ENCODE results near the gene MORF4L2.
A peak's percentile ranks its signal among the peaks of the same experiment; 100 is the strongest.

Gene MORF4L2, protein sequence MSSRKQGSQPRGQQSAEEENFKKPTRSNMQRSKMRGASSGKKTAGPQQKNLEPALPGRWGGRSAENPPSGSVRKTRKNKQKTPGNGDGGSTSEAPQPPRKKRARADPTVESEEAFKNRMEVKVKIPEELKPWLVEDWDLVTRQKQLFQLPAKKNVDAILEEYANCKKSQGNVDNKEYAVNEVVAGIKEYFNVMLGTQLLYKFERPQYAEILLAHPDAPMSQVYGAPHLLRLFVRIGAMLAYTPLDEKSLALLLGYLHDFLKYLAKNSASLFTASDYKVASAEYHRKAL

GRCh38 chrX:103686199-103687072 is at the start of gene MORF4L2:
TSS of gene MORF4L2 (minus strand) at chrX:103686699. CDS start at chrX:103677027, 9,672 bp downstream.
- peak; percentile 65 for DNase-seq

GRCh38 chrX:103734125-103734760 is 47.7 kb upstream of the MORF4L2 start:
- no peak for DNase-seq

- no peak for DNase-seq
Observed at GRCh38 chrX:103733017-103733416, 46.5 kb upstream of the MORF4L2 start.

DNA sequence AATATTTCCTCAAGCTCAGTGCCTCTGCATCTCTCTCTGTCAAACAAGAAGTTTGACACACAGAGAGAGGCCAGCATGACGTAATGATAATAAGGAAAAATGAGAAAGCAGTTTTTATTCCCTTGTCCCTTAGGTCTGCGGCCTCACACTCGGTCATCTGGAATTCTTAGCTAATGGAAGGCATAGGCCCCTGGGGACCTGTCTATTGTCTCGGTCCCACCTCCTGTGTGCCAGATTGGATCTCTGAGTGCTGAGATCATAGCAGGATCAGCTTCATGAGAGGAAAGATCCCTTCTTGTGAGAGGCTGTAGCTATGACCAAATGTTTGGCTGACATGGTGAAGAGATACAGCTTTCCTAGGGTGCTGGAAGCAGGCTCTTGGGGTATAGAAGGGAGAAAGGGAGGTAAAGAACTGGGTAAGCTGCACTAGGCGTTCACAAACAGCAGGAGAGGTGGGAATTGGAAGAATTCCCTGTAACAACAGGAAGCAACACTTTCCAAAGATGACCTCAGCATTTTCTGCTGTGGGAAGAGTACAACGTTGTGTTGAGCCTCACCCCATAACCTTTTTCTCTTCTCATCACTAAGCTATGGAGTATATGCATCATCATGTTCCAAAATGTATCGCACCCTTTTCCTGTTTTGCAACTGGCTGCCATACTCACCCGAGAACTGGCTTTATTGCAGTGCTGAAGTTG is 44.4 kb upstream of the MORF4L2 start:
- DNase-seq = no peak

GRCh38 chrX:103730147-103730795 is 43.8 kb upstream of the MORF4L2 start:
- DNase-seq = no peak

GRCh38 chrX:103729015-103729414 is 42.5 kb upstream of the MORF4L2 start:
- DNase-seq = no peak

DNA sequence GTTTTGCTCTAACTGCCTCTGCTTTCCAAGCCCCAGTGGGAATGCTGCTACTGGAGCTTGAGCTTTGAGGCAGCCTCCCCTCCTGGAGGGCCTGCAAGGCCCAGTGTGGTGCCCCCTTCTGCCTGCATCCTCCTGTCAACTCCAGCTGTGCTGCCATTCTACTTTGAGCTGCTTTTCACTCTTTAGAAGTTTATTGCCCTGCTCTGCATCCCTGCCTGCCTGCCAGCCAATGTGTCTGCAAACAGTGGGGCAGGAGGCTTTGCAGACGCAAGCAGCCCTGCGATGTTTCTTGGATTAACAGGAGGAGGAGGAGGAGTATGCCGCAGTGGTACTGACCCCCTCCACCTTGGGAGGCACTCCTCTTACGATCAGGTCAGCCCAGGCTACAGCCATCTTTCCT is 40.6 kb upstream of the MORF4L2 start:
- no peak for DNase-seq

DNA sequence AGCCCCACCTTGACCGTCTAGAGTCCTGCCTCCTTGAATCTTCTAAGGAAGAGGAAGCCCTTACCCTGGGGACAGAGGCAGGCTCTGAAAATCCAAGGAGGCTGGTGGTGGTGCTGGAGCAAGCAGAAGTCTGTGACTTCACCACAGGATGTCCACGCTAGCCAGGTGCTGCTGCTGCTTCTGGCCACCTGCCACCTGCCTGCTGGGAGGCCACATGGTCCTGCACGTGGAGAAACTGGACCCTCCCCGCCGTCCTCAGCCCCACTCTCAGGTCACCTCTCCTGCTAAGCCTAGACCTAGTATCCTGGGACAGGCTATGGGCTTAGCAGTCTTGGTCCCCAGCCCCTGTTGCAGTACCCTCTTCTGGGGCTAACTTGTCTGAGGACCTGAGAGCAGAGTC is 40.0 kb upstream of the MORF4L2 start:
- no peak for DNase-seq

GRCh38 chrX:103722505-103722904 is 36.0 kb upstream of the MORF4L2 start:
- DNase-seq = no peak

DNA sequence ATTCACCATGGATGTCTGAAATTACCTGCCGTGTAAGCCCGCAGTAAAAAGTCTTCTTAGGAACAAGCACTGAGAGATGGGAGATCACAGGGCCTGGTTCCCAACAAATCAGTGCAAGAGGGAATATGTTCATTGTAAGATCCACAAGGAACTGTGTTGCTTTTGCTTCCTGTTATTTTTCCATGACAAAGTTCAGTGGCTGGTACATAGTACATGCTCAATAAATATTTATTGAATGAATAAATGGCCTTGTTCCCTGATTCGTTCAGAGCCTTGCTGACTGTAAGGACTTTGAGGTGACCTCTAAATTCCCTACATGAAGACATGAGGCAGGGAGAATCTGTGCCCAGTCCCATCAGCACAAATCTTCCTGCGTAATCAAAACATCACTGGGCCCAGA is 31.6 kb upstream of the MORF4L2 start:
- DNase-seq = no peak

GRCh38 chrX:103716962-103717361 is 30.5 kb upstream of the MORF4L2 start:
- DNase-seq = no peak

DNA sequence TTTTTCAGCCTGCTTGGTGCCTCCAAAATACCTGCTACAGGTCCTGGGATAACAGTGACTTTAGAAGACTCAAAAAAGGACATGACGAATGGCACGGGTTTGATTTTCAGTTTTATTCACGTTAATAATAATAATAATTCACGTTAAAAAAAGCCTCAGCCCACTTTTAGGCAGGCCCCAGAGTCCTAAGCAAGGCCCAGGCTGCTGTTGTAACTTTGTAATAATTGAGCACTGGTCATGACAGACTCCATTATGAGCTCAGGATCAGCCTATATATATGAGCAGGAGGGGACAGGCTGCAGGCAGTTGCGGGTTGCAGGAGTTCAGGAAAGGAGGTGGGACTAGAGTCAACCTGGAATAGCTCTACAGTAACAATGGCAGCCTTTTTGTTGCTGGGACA is 24.1 kb upstream of the MORF4L2 start, which contains the start of gene TMEM31:
Gene TMEM31, plus strand, starts transcription at position 301 of the 400 bp plus-strand sequence. CDS start 1,350 bp downstream, outside the sequence.
- DNase-seq = no peak

DNA sequence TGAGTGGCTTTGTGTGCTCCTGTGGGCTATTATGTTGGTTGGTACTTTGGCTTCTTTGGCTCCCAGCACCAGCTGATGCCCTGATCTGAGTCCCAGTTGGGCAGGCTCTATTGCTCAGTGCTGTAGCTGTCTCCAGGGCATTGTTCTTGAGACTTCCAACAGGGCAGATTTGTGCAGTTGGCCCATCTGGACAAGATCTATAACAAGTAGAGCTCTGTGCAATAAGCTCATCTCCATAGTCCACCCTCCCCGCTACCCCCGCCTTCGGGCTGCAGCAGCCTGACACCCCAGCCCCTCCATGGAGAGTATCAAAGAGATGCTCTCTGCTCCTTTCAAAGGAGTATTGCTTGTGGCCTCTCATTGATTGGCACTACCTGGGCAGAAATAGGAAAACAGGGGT is 18.4 kb upstream of the MORF4L2 start:
- no peak for DNase-seq

DNA sequence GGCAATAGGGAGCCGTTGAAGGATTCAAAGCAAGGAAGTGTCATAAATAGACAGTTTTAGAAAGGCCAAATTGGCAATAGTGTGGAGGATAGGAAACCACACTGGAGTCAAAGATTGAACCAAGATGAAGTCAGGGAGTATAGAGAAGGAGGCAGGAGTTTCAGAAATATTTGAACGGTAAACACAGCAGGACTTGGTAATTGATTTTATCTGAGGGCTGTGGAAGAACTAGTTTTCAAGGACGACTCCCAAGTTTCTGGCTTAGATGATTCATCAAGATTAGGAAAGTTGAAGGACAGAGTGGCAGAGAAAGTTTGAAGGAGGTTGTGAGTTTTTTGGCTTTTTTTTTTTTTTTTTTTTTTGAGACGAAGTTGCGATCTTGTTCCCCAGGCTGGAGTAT is 12.7 kb upstream of the MORF4L2 start:
- no peak for DNase-seq

DNA sequence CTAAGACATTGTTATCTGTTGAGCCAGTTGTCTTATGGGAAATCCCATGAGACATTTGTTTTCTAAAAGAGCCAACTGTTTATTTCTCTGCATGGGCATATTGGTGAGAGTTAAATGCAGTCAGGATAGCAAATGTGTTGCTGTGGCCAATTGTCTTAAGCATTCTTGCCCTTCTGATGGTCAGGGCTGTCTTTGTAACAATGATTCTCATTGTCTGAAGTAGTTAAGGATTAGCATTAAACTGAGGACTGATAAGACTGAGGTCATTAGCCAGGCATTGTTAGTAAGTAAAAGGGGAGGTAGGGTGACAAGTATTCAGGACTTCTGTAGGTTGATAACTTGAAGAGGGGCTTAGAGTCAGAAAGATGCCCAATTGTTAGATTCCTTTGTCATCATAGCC is 11.2 kb upstream of the MORF4L2 start:
- no peak for DNase-seq

- no peak for DNase-seq
Observed at GRCh38 chrX:103691059-103691458, 4.6 kb upstream of the MORF4L2 start.

GRCh38 chrX:103688946-103689345 is 2.4 kb upstream of the MORF4L2 start:
- no peak for DNase-seq

DNA sequence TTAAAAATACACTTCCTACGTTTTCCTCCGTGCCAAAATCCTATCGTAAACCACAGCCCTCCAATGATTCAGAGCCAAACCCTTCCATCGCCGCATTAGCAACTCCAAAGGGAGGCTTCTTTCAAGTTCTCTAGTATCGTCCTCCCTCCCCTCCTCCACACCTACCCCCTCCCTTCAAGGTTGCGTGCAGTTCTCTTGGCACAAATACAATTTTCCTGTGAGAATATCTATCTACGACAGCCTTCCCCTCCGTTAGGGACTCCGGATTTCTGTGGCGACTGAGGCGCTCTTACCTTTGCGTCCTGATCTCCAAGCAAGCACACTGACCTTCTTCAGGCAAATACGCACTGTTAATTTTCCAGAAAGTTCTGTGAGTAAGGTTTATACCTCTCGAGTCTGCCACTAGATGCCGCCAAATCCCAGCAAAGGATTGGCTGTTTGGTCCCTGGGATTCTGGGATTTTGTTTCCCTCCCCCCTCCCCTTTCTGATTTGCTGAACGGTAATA is 1.2 kb upstream of the MORF4L2 start:
- DNase-seq = peak; percentile 36

DNA sequence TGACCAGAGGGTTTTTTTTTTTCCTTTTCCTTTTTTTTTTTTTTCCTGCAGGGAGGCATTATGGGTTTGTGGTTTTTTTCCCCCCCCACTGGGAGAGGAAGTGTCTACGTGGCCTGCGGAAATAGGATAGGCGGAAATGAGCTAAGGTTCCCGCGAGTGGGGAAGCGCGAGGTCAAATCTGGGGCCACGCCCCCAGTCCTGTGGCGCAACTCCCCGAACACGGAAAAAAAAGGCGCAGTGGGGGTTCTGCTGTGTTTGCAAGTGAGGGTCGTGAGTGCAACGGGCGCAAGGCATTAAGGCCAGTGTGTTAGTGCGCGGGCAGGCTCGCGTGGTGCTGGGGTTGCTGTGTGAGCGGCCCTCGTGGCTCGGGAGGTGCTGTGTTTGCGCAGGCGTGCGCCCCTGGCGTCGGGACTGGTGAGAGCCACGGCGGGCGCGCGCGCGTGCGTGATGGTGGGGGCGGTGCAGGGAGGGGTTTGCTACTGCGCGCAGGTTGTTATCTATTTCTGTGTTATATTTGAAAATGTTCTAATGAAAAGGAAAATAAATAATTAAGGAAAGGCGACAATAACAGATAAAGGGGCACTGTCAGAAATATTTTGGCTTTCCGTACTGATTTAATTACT is 685 bp upstream of the MORF4L2 start:
- peak; percentile 80 for DNase-seq

DNA sequence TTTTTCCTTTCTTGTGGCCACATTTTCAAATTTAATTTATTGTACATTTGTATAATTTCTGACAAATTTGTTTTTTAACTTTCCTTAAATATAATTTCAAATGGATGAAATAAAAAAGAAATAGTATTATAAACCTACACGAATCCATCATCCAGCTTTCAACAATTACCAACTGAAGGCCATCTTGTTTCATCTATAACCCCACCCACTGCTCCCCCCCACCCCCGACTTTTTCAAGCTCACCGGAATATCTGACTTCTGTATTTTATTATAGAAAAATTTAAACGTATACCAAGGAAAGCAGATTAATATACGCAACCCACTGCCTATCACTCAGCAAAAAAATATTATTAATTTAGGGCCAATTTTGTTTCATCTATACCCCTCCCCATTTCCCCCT is 1.1 kb downstream of the MORF4L2 start:
- DNase-seq = no peak

DNA sequence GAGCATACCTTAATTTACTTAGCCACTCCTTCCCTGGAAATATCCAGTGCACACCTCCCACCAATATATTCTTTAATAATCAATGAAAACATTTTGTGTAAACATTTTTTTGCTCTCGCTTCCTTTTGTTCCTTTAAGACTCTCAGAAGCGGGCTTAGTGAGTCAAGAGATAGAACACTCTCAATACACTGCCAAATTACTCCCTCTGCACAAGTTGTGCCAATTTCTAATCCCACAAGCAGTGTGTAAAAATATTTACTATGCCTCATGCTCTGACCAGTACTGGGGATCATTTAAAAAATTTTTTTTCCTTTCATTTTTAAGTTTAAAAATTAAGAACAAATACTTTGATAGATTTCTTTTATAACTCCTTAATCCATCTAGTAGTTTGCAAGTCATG is 5.1 kb downstream of the MORF4L2 start:
- no peak for DNase-seq
